SK-N-MC (cell line): ENCODE measurements around the gene TSKS.

Experiments
- DNase-seq: peaks from one replicate; pipeline ENCODE4 v3.0.0-alpha.2; 2011; ENCODE audit warnings: low read depth, low spot score
- H3K27ac ChIP-seq: fragments of 200-600 bp; sonication (generic); 2 replicates; pipeline ENCODE4 v1.5.1; 2016; ENCODE audit warnings: mixed run types
- H3K36me3 ChIP-seq: fragments of 200-600 bp; sonication (generic); 2 replicates; pipeline ENCODE4 v1.6.1; 2017; ENCODE audit warnings: antibody characterized with exemption, low read length, mixed read lengths; ENCODE audit not compliant: insufficient read depth
- H3K4me3 ChIP-seq: fragments of 200-600 bp; sonication (generic); 2 replicates; pipeline ENCODE4 v1.5.1; 2016
- H3K9ac ChIP-seq: fragments of 200-600 bp; sonication (generic); 2 replicates; pipeline ENCODE4 v1.8.0; 2017; ENCODE audit warnings: mixed run types, mixed read lengths; ENCODE audit not compliant: insufficient read length
- H3K9me3 ChIP-seq: fragments of 200-600 bp; sonication (generic); 2 replicates; pipeline ENCODE4 v1.6.1; 2017; ENCODE audit warnings: low read depth, mild to moderate bottlenecking, antibody characterized with exemption, low read length, moderate library complexity, mixed read lengths
- EZH2 ChIP-seq: fragments of 200-600 bp; sonication (generic); IDR thresholded peaks from one replicate; pipeline ENCODE4 v1.6.1; 2017; ENCODE audit warnings: antibody characterized with exemption
- FOXP2 ChIP-seq: optimal IDR thresholded peaks from 2 replicates; pipeline ENCODE3; 2011; ENCODE audit warnings: mild to moderate bottlenecking, moderate library complexity; ENCODE audit not compliant: insufficient read depth; ENCODE audit errors: extremely low read length, control extremely low read depth
- POLR2AphosphoS5 ChIP-seq: IDR thresholded peaks from 2 replicates; pipeline ENCODE4 v1.6.1; 2012; ENCODE audit warnings: mild to moderate bottlenecking, low read depth, low read length, borderline replicate concordance

TSKS gene

DNA sequence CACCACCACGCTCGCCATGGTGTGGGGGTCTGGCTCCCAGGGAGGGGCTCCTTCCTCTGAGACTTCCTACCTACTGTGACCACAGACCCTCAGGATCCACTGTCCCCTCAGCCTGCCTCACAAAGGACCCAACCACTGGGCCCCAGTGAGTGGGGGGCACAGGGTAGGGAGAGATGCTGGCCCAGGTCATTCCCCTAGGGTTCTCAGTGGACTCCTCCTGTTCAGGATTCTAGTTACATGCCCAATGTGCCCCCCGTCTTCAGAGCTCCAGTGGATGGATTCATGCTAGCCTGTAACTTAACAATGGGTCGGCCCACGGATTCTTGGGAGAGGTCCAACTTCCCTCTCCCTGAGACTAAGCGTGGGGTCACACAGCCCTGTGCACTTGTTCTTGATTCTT is at the start of gene TSKS:
TSKS (minus strand) TSS at position 77 of the 400 bp plus-strand sequence; CDS start at position 18, 59 bp downstream.
- DNase-seq: no peak
- Histone ChIP-seq H3K9me3 (no peaks in the 10 kb centered on the region), H3K9ac (no peak within 1 kb of the TSS), H3K36me3 (no peaks in the 10 kb centered on the region), H3K4me3 (no peak within 1 kb of the TSS), H3K27ac (no peak within 1 kb of the TSS)
- TF ChIP-seq EZH2 (no peak), FOXP2 (no peak), POLR2AphosphoS5 (no peak)

DNA sequence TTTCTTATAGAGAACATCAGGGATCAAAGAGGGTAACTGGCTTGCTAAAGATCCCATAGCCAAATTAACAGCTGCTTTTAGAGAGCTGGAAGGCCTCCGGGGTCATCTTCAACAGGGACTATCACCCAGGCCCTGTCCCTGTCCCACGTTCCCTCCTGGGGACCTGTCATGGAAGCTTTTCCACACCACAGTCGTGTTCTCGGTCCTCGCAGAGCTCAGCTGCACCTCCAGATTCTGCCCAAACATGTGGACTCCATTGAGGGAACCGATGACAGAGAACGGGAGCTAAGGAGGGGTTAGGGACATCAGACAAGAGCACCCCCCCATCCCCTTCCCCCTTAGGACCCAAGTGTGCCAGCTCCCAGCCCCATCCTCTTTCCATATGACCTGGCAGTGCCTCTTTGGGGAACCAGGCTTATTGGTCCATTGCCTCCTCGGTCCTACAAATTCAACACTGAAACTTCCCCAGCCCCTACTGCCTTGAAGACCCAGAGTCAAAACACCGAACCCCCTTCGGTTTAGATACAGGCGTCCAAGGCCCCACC is 49.4 kb upstream of the TSKS start:
- Histone ChIP-seq H3K4me3 (peak overlapping the region; percentile 87), H3K27ac (peak overlapping the region; percentile 84), H3K9ac (peak overlapping the region; percentile 80), H3K36me3 (peaks cover 6% of the 10 kb centered on the region; the same call in 1 of the 2 replicates), H3K9me3 (no peaks in the 10 kb centered on the region)
- no peak for DNase-seq
- no peak for TF ChIP-seq FOXP2
- TF ChIP-seq POLR2AphosphoS5: no peak
- no peak for TF ChIP-seq EZH2

GRCh38 chr19:49811328-49811727 is 48.2 kb upstream of the TSKS start:
- TF ChIP-seq POLR2AphosphoS5: no peak
- no peak for TF ChIP-seq EZH2
- no peak for TF ChIP-seq FOXP2
- Histone ChIP-seq H3K9me3 (no peaks in the 10 kb centered on the region), H3K9ac (no peak overlapping the region), H3K4me3 (no peak overlapping the region), H3K36me3 (peaks cover 6% of the 10 kb centered on the region; the same call in 1 of the 2 replicates), H3K27ac (no peak overlapping the region)
- DNase-seq: no peak

DNA sequence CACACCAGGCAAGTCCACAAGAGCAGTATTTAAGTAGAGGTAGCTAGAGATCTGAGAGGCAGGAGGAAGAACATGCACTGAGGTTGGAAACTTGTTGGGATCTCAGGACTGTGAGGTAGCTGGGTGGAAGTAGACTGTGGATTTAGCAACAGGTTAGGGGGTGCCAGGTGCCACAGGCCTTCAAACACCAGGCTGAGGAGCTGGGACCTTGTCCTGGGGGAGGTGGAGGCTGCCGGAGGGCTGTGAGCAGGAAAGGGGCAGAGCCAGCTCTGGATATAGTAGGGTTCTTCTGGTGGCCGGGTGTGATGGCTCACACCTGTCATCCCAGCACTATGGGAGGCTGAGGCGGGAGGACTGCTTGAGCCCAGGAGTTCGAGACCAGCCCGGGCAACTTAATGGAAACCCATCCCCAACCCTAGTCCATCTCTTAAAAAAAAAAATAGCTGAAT is 46.9 kb upstream of the TSKS start:
- no peak for TF ChIP-seq POLR2AphosphoS5
- no peak for TF ChIP-seq EZH2
- TF ChIP-seq FOXP2: no peak
- Histone ChIP-seq H3K9ac (peak overlapping the region; percentile 45), H3K36me3 (peaks cover 7% of the 10 kb centered on the region; the same call in 1 of the 2 replicates), H3K4me3 (0 out of 2 replicates have a peak overlapping the region, but pooled peaks have one; percentile 17), H3K27ac (peak overlapping the region; percentile 78), H3K9me3 (no peaks in the 10 kb centered on the region)
- DNase-seq: no peak

GRCh38 chr19:49809160-49809940 is 46.2 kb upstream of the TSKS start:
- Histone ChIP-seq H3K9ac (peak overlapping the region; percentile 45), H3K27ac (peak overlapping the region; percentile 78)
- DNase-seq: no peak

DNA sequence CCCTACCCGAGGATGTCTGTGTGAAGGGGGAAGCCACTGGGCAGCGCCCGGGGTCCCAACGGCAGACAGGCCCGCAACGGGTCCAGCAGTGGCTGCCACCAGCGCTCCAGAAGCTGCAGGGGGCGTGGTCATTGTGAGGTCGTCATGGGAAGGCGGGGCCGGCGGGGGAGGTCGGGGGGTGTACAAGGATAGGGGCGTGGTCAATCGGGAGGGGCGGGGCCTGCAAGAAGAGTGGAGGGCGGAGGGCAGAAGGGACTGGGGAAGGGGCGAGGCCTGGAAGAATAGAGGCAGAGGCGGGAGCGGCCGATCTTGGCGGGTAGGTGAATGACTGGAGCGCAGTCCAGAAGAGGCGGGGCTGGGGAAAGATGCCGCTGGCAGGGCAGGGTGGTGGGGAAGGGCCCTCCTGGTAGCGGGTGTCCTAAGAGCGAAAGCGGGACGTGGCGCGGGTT is 45.6 kb upstream of the TSKS start:
- no peak overlapping the region for H3K9ac ChIP-seq
- TF ChIP-seq POLR2AphosphoS5 (no peak), EZH2 (no peak), FOXP2 (no peak)
- peaks cover 12% of the 10 kb centered on the region; the same call in 1 of the 2 replicates for H3K36me3 ChIP-seq
- H3K9me3 ChIP-seq: no peaks in the 10 kb centered on the region
- DNase-seq: no peak
- H3K27ac ChIP-seq: no peak overlapping the region
- H3K4me3 ChIP-seq: no peak overlapping the region

More at GRCh38 chr19:49809160-49809940, 46.2 kb upstream of the TSKS start:
- Histone ChIP-seq H3K4me3 (0 out of 2 replicates have a peak overlapping the region, but pooled peaks have one; percentile 17), H3K36me3 (peaks cover 11% of the 10 kb centered on the region; the same call in 1 of the 2 replicates), H3K9me3 (no peaks in the 10 kb centered on the region)
- TF ChIP-seq EZH2: no peak
- TF ChIP-seq FOXP2: no peak
- TF ChIP-seq POLR2AphosphoS5: no peak

DNA sequence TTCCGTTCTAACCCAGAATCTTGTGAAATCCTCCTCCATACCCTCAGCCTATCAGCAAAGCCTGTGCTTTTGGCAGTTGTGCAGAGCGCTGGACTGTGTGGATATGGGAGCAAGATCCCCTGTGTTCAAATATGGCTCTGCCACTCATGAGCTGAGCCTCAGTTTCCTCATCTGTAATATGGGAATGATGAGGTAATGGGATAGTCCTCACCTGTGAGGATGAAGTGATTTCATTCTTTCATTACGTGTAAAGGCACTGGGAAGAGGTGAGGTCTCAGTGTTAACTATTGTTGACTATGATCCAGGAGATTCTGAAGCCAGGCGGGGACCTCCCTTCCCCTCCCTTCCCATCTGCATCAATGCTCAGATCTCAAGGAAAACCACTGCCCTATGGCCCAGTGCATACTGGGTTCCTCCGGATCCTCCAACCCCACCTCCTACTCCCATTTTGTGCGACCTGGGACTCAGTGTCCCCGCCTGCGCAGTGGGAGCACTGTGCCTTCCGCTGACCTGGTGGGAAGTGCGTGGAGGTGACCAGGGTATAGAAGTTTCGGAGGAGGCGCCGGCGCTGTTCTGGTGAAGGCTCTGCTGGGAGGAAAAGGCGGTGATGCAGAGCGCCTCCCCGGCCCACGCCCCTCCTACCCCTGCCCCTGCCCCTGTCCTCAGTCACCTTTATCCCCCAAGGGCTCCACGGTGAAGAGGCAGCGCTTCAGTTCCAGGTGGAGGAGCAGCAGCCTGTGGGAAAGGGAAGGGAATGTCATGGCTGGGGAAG is 45.0 kb upstream of the TSKS start:
- Histone ChIP-seq H3K27ac (0 out of 2 replicates have a peak overlapping the region, but pooled peaks have one; percentile 9), H3K9me3 (no peaks in the 10 kb centered on the region), H3K4me3 (no peak overlapping the region), H3K36me3 (peaks cover 18% of the 10 kb centered on the region; the same call in 1 of the 2 replicates), H3K9ac (no peak overlapping the region)
- no peak for TF ChIP-seq EZH2
- no peak for DNase-seq
